GM12873 (cell line): ENCODE data around the gene GLYATL3.

Experiments
- CTCF ChIP-seq: IDR thresholded peaks from 2 replicates; pipeline ENCODE4 v1.5.1; 2012; ENCODE audit warnings: low read depth, mild to moderate bottlenecking, moderate library complexity, low read length, control low read depth; ENCODE audit not compliant: insufficient read depth; ENCODE audit errors: missing control alignments

The GLYATL3 gene

GRCh38 chr6:49527320-49527719 lies 27.6 kb downstream of the GLYATL3 start:
- TF ChIP-seq CTCF, result no peak

GRCh38 chr6:49528571-49528970 lies 28.8 kb downstream of the GLYATL3 start:
- no peak for TF ChIP-seq CTCF

- TF ChIP-seq CTCF, result no peak
These were observed 30.5 kb downstream of the GLYATL3 start for GRCh38 chr6:49530141-49530776.

GRCh38 chr6:49531774-49532569 lies 32.2 kb downstream of the GLYATL3 start:
- TF ChIP-seq CTCF, result peak; percentile 71

- TF ChIP-seq CTCF, result no peak
These were observed 36.1 kb downstream of the GLYATL3 start for GRCh38 chr6:49535795-49536194.

GRCh38 chr6:49539102-49539501 lies 39.4 kb downstream of the GLYATL3 start:
- no peak for TF ChIP-seq CTCF

GRCh38 chr6:49540614-49541013 lies 40.9 kb downstream of the GLYATL3 start:
- TF ChIP-seq CTCF, result no peak
